ENCODE data around the gene SOCS7.

DNA sequence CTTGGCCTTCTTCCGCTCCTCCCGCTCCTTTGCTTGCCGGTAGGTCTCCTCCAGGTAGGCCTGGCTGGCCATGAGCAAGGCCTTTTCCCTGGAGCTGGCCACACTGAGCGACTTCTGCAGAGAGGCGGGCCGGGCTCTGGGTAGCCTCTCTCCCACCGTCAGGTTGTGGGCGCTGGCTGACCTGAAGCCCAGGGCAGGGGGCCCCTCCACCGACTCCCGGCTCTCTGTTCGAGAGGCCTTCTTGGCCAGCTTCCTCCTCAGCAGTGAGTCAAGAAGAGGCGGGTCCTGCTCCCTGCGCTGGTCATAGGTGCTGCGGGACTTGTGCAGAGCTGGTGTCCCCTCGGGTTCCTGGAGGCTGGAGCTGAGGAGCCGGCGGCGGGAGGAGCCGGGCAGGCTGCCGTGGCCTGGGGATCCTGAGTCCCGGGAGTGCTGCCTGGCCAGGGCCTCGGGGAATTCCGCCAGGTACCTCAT lies 20.7 kb upstream of the SOCS7 start:
- TF ChIP-seq POLR2A (IDR thresholded peaks at IDR 0.05) (no peak), POLR2AphosphoS5 (IDR thresholded peaks at IDR 0.05) (no peak)
- TF ChIP-seq, protein P1, sequence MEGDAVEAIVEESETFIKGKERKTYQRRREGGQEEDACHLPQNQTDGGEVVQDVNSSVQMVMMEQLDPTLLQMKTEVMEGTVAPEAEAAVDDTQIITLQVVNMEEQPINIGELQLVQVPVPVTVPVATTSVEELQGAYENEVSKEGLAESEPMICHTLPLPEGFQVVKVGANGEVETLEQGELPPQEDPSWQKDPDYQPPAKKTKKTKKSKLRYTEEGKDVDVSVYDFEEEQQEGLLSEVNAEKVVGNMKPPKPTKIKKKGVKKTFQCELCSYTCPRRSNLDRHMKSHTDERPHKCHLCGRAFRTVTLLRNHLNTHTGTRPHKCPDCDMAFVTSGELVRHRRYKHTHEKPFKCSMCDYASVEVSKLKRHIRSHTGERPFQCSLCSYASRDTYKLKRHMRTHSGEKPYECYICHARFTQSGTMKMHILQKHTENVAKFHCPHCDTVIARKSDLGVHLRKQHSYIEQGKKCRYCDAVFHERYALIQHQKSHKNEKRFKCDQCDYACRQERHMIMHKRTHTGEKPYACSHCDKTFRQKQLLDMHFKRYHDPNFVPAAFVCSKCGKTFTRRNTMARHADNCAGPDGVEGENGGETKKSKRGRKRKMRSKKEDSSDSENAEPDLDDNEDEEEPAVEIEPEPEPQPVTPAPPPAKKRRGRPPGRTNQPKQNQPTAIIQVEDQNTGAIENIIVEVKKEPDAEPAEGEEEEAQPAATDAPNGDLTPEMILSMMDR (IDR thresholded peaks at IDR 0.05), result no peak

Data from prostate gland (tissue), 2 donors.